GM12873 (cell line): ENCODE results near the gene CCDC187.

Source experiments
- CTCF ChIP-seq: IDR thresholded peaks from 2 replicates; pipeline ENCODE4 v1.5.1; 2012; ENCODE audit warnings: low read depth, mild to moderate bottlenecking, moderate library complexity, low read length, control low read depth; ENCODE audit not compliant: insufficient read depth; ENCODE audit errors: missing control alignments

Gene CCDC187

GRCh38 chr9:136311051-136312008 lies 7.4 kb upstream of the CCDC187 start:
- TF ChIP-seq CTCF = no peak

GRCh38 chr9:136310273-136311030 lies 6.6 kb upstream of the CCDC187 start:
- TF ChIP-seq CTCF = no peak

- TF ChIP-seq CTCF = no peak
These were observed 5.9 kb upstream of the CCDC187 start for GRCh38 chr9:136309806-136310220.

GRCh38 chr9:136309101-136309801 lies 5.4 kb upstream of the CCDC187 start:
- TF ChIP-seq CTCF = no peak

DNA sequence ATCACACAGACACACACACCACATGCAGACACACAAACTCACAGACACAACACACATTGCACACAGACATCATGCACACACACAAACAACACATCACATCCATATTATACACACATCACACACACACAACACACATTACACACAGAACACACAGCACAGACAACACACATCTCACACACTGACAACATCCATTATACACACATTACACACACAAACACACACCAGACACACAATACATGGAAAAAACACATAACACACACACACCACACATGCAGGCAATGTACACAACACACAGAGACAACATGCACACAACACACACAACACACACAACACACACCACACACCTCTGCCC lies 4.8 kb upstream of the CCDC187 start:
- no peak for TF ChIP-seq CTCF

GRCh38 chr9:136308006-136308701 lies 4.3 kb upstream of the CCDC187 start:
- TF ChIP-seq CTCF = no peak
